Hematopoietic multipotent progenitor cell treated with erythropoietin and hydrocortisone succinate and interleukin-3 and kit ligand, for 8 days (in vitro differentiated cells): ENCODE measurements around the gene TSC22D3.

ENCODE experiments used
- DNase-seq: peaks from one replicate; pipeline ENCODE4 v3.0.0-alpha.2; 2015

Gene TSC22D3

GRCh38 chrX:107729558-107730297 is 45.9 kb downstream of the TSC22D3 start:
- no peak for DNase-seq

GRCh38 chrX:107728371-107729099 is 47.1 kb downstream of the TSC22D3 start:
- DNase-seq, result no peak

- peak; percentile 74 for DNase-seq
Observed at GRCh38 chrX:107726816-107727534, 48.6 kb downstream of the TSC22D3 start.

- no peak for DNase-seq
Observed at GRCh38 chrX:107725761-107726555, 49.6 kb downstream of the TSC22D3 start.

- DNase-seq, result no peak
Observed at GRCh38 chrX:107724653-107725052, 50.9 kb downstream of the TSC22D3 start.

- no peak for DNase-seq
Observed at GRCh38 chrX:107723511-107723910, 52.1 kb downstream of the TSC22D3 start.

- no peak for DNase-seq
Observed at GRCh38 chrX:107721966-107722707, 53.5 kb downstream of the TSC22D3 start.

GRCh38 chrX:107721318-107721717 is 54.3 kb downstream of the TSC22D3 start:
- DNase-seq, result no peak

GRCh38 chrX:107718156-107718621 is 57.4 kb downstream of the TSC22D3 start:
- peak; percentile 83 for DNase-seq

GRCh38 chrX:107716816-107717700 is 58.5 kb downstream of the TSC22D3 start:
- DNase-seq, result peak; percentile 93

GRCh38 chrX:107716118-107716684 is 59.4 kb downstream of the TSC22D3 start:
- DNase-seq, result no peak

GRCh38 chrX:107715331-107716117 is 60.1 kb downstream of the TSC22D3 start:
- no peak for DNase-seq

- peak; percentile 33 for DNase-seq
Observed at GRCh38 chrX:107714206-107714891, 61.2 kb downstream of the TSC22D3 start.

GRCh38 chrX:107713543-107714205 is 61.9 kb downstream of the TSC22D3 start:
- DNase-seq, result no peak

GRCh38 chrX:107713203-107713542 is 62.4 kb downstream of the TSC22D3 start:
- DNase-seq, result no peak

GRCh38 chrX:107712231-107713202 is 63.1 kb downstream of the TSC22D3 start:
- no peak for DNase-seq

GRCh38 chrX:107711521-107712181 is 63.9 kb downstream of the TSC22D3 start:
- no peak for DNase-seq
